GM19328 (cell line): Measurements from ENCODE around the gene TMEM51.

Experiments
- ATAC-seq: cut with Tn5 transposase; IDR thresholded peaks from one replicate; pipeline ENCODE4 v1.9.1; 2021; ENCODE audit warnings: mild to moderate bottlenecking, moderate library complexity; ENCODE audit not compliant: unreplicated experiment

Gene TMEM51

DNA sequence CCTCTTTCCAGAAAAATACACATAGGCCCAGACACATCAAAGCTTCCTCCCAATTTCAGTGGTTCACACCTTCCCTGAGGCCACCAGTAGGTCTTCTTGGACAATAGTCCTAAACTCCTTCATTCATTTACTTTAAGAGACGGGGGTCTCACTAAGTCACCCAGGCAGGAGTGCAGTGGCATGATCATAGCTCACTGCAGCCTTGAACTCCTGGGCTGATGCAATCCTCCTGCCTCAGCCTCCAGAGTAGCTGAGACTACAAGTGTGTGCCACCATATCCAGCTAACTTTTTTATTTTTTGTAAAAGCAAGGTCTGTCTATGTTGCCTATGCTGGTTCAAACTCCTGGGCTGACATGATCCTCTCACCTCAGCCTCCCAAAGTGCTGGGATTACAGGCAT lies 85.2 kb downstream of the TMEM51 start:
- ATAC-seq = no peak

GRCh38 chr1:15242766-15243165 lies 89.2 kb downstream of the TMEM51 start:
- ATAC-seq = no peak

DNA sequence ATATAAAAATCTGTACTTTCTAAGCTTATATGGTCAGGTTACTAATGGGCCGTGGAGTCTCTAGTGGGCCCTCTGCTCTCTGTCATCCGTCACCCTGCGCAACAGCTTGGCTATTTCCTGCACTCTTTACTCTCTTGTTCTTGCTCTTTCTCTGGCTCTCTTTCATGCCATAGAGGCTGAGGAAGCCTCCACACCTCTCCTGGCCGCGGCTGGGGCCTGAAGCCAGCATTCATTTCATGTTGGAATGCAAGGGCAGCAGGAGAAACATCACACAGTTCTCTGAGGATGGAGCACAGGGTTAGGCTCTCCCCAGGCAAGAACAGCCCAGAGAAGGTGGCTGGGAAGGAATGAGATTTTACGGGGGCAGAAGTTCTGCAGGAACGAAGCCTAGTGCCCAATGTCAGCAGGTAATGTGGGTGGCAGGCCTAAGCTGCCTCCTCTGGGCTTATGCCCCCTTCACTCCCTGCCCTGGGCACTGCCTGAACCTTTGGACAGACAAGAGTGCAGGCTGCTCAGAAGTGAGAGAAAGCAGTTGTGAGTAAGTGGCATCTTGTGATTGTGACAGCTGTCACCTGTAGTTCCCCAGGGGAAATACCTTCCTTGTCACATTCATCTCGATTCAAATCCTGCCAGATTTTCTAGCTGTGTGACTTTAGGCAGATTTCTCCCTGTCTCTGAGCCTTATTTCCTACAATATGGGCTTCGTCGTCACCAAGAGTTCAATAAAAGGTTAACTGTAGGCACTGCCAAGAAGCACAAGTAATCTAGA lies 89.9 kb downstream of the TMEM51 start:
- no peak for ATAC-seq

GRCh38 chr1:15244813-15245212 lies 91.3 kb downstream of the TMEM51 start:
- ATAC-seq = no peak

DNA sequence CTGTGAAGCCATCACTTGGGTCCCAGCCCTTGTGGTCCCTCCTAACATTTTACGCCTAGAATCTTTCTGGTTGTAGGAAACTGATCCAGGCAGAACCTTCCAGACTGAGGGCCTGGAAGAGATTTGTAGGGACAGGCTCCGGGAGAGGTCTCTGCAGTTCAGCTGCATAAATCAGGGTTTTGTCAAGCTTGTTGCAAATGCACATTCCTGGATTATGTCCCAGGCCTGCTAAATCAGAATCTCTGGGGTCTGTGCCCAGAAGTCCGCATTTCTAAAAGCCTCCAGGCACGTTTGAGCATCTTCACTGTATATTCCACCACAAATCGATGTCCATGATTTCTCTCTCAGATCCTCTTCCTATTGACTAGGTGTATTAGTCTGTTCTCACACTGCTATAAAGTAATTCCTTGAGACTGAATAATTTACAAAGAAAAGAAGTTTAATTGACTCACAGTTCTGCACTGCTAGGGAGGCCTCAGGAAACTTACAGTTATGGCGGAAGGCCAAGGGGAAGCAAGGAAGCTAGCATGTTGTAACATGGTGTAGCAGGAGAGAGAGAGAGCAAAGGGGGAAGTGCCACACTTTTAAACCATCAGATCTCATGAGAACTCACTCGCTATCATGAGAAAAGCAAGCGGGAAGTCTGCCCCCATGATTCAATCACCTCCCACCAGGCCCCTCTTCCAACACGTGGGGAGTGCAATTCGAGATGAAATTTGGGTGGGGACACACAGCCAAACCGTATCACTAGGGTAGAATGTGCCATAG lies 92.2 kb downstream of the TMEM51 start:
- ATAC-seq = no peak

- ATAC-seq = no peak
These were observed 93.5 kb downstream of the TMEM51 start, which contains the start of gene FHAD1 for GRCh38 chr1:15246960-15247614. FHAD1 (plus strand) TSS chr1:15247223; CDS start chr1:15251785, 4,562 bp downstream.

DNA sequence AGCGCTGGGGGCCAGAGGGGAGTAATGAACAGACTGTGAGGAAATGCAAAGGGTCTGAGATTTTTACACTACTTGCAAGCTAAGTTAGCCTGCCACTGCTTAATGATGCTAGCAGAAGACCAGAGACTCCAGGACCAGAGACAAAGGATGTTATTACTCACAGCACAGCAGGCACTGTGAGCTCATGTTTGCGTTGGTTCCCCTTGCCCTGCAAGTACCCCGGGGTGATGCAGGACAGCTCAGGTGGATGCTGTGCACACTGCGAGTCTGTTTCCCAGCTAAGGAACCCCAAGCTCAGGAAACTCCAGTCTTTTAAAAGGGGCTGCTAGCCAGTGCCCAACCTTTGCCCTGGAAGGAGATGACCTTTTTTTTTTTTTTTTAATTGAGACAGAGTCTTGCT lies 94.7 kb downstream of the TMEM51 start:
- no peak for ATAC-seq

DNA sequence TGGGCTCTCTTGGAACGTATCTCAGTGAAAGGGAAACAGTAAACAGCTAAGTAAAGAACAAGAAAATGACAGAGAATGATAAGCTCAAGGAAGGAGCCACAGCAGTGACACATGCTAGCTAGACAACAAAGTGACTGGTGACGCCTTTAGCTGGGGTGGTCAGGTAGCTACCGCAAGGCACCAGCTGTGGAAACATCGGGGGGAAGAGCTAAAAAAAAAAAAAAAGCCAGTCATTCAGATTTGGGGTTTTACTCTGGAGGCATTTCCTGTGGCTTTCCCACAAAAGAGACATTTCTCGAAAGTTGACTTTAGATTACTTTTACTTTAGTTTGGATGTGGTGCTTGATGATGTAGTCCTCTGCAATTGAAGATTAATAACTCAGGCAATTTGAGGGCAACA lies 95.5 kb downstream of the TMEM51 start:
- ATAC-seq = no peak

GRCh38 chr1:15251857-15252835 lies 98.6 kb downstream of the TMEM51 start:
- ATAC-seq = no peak

DNA sequence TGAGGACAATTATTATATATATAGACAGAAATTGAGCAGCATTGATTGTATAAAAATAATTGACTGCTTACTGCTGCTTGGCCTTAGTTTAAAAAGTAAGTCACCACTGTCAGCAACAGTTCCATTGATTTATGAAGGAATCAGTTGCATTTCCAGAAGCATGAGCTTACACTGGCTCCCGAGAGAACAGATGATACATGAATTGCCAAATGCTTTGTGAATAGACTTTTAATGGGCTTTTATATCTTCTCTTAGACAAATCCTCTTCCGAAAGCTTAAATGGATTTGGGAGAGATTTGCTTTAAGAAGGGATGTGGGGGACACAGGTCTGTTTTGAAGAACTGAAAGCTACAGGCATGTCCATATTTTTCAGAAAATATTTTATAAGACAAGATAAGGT lies 101.0 kb downstream of the TMEM51 start:
- ATAC-seq = no peak

DNA sequence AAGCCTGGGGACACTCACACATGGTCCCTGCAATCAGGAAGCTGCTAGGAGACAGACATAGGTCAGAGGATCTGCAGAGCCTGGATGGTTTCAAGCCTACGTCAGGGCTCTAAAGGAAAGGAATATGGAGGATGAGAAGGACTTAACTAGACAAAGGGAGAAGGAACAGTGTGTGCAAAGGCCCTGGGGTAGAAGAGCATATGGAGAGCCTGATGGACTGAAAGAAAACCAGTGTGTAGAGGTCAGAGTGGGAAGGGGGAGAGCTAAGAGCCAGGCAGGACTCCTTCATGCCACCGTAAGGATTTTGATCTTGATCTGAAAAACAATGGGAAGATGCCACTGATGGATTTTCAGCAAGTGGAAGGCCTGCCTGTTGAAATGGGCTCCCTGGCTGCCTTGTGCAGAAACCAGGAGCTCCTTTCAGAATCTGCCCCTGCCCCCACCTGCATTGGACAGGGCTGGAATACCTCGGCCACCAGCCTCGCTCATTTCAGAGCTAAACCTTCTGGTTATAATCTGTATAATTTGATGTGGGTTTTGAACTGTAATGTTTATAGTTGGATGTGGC lies 102.1 kb downstream of the TMEM51 start:
- no peak for ATAC-seq

GRCh38 chr1:15256584-15256983 lies 103.0 kb downstream of the TMEM51 start:
- ATAC-seq = no peak

DNA sequence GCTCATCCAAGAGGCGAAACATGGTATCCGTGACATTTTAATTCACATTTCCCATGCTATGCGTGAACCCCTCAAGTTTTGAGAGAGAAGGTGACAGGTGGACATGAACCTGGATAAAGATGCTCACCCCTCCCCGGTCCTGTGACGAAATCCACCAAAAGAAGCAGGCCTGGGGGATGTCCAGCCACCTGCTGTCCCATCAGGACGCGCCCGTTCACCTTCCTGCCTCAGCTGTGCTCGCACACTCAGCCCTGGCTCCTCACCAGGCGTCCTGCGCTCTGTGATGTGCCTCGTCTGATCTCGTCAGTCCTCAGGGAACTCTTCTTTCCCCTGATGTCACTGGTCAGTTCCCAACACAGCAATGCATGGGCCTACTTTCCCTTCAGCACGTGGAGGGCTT lies 103.8 kb downstream of the TMEM51 start:
- no peak for ATAC-seq

GRCh38 chr1:15258833-15259621 lies 105.5 kb downstream of the TMEM51 start:
- ATAC-seq = no peak

- ATAC-seq = no peak
These were observed 106.1 kb downstream of the TMEM51 start for GRCh38 chr1:15259622-15260007.

- no peak for ATAC-seq
These were observed 107.0 kb downstream of the TMEM51 start for GRCh38 chr1:15260418-15261154.

DNA sequence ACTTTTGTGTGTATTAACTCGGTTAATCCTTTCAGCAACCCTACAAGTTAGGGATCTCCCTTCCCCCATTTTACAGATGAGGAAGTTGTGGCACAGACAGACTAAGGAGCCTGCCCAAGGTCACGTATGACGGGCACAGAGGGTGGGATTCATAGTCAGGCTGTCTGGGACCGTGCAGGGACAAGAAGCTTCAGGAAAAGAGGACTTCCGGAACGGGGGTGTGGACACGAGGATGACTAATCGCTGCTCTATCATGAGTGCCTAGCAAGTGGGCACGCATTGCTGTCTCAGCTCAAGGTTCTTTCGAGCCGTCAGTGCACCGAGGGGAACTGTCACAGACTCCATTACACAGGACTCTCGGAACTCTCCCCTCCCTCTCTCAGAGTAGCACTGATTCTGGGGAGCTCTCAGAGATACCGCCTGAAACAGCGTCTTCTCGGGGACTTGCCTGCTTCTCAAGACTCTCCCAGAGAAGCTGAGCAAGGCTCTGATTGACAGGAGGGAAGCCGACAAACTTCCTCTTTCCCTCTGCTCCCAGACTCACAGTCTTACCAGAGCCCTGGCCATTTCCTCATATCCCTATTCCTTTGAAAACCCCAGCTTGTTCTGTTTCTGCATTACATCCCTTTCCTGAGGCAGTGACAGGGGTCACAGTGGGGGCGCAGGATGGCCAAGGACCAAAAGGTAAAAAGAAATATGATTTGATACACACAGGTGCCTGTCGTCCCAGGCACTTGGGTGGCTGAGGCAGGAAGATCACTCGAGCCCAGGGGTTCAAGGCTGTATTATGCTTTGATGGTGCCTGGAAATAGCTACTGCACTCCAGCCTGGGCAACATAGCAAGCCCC lies 107.8 kb downstream of the TMEM51 start:
- no peak for ATAC-seq

DNA sequence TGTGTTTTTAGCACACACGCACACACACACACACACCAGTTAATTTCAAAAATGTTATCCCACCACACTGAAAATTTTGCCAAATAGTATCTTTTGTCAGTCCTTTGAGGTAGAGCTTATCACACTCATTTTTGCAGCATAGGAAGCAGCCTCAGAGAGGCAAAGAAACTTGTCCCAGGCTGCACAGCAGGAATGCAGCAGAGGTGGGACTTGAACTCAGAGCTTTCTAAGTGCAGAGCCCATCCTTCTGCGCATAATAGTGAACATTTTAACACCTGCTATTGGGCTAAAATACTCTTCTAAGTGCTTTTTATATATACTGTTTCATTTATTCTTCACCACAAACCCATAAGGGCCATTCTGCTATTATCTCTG lies 108.4 kb downstream of the TMEM51 start:
- no peak for ATAC-seq
